T-helper 2 cell treated with Interferon-gamma antibody and Interleukin-4, amounts not matched to agents 5 μg/mL and 100 μg/mL, for 36 hours (primary cell): ENCODE measurements around the gene ALLC.

ENCODE experiments used
- DNase-seq: peaks from one replicate; pipeline ENCODE4 v3.0.0; 2021; ENCODE audit warnings: low spot score
- H3K27ac Mint-ChIP-seq: one replicate; pipeline ENCODE4 v1.8.0; 2021; ENCODE audit warnings: mild to moderate bottlenecking, mixed read lengths
- H3K27me3 Mint-ChIP-seq: one replicate; pipeline ENCODE4 v1.8.0; 2021; ENCODE audit warnings: low read depth, mixed read lengths
- H3K36me3 Mint-ChIP-seq: one replicate; pipeline ENCODE4 v1.8.0; 2021; ENCODE audit warnings: low read depth, mixed read lengths
- H3K4me1 Mint-ChIP-seq: one replicate; pipeline ENCODE4 v1.8.0; 2021; ENCODE audit warnings: low read depth, mixed read lengths
- H3K4me3 Mint-ChIP-seq: one replicate; pipeline ENCODE4 v1.8.0; 2022; ENCODE audit warnings: mild to moderate bottlenecking, moderate library complexity, mixed read lengths
- H3K9me3 Mint-ChIP-seq: one replicate; pipeline ENCODE4 v1.8.0; 2021; ENCODE audit warnings: mixed read lengths

The ALLC gene

DNA sequence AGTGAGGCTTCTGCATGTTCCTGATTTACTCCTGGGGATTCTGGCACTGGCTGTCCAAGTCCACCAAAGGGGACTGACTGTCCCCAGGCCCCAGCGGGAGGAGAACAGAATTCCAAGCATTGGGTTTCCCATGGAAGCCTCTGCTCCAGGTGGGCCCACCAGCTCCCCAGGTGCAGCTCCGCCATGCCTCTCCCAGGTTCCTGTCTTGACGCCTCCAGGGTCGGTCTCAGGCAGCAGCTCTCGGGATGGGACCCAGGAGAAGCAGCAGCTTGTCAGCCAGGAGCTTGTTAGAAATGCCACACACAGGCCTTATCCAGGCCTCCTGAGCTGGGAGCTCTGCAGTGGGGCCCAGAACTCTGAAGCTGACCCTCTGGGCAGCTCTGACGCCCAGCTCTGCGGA, 93.3 kb downstream of the ALLC start:
- no peak overlapping the region for H3K27ac Mint-ChIP-seq
- DNase-seq = no peak
- no peak overlapping the region for H3K4me3 Mint-ChIP-seq
- H3K4me1 Mint-ChIP-seq = no peaks in the 10 kb centered on the region
- H3K27me3 Mint-ChIP-seq = no peaks in the 10 kb centered on the region
- no peaks in the 10 kb centered on the region for H3K36me3 Mint-ChIP-seq
- peaks cover 6% of the 10 kb centered on the region for H3K9me3 Mint-ChIP-seq

DNA sequence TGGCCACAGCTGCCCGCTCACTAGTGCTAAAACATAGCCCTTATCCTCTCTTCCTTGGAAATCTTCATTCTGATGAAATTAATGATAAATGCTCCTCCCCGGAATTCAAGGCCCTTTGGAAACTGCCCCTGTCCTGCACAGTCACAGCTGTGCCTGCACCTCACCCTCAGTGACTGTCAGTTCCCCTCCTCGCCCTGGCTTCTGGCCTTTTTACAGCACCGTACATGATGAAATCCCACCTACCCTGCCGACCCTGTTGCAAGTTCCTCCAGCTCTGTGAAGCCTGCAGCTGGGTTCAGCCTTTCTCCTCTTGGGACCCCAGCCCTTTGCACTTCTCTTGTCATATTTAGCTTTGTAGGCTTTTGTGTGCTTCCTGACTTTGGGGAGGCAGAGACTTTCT, 93.8 kb downstream of the ALLC start:
- Mint-ChIP-seq H3K36me3 (no peaks in the 10 kb centered on the region), H3K27ac (no peak overlapping the region), H3K4me1 (no peaks in the 10 kb centered on the region), H3K27me3 (no peaks in the 10 kb centered on the region), H3K4me3 (no peak overlapping the region), H3K9me3 (peaks cover 6% of the 10 kb centered on the region)
- no peak for DNase-seq
